8988T (cell line): Measurements from ENCODE around the gene LTBP1.
"Not testable (repeated sequence)": the region's sequence is repeated elsewhere in the genome, so short reads cannot be mapped to it uniquely, and the experiment has no call there.

ENCODE experiments used
- DNase-seq: peaks from one replicate; pipeline ENCODE4 v3.0.0; 2011

Gene LTBP1

GRCh38 chr2:32965523-32966171, 18.9 kb downstream of the LTBP1 start:
- no peak for DNase-seq

- no peak for DNase-seq
Observed at GRCh38 chr2:32969444-32970162, 22.9 kb downstream of the LTBP1 start.

GRCh38 chr2:32973772-32974171, 27.0 kb downstream of the LTBP1 start:
- not testable (repeated sequence) for DNase-seq

GRCh38 chr2:32976409-32977063, 29.8 kb downstream of the LTBP1 start:
- DNase-seq, result no peak

- no peak for DNase-seq
Observed at GRCh38 chr2:32977228-32977758, 30.5 kb downstream of the LTBP1 start.

GRCh38 chr2:32981612-32982011, 34.9 kb downstream of the LTBP1 start:
- DNase-seq, result no peak

- DNase-seq, result not testable (repeated sequence)
Observed at GRCh38 chr2:32983193-32983924, 36.6 kb downstream of the LTBP1 start.

GRCh38 chr2:32986480-32986879, 39.7 kb downstream of the LTBP1 start:
- DNase-seq, result no peak

GRCh38 chr2:32988525-32988924, 41.8 kb downstream of the LTBP1 start:
- DNase-seq, result no peak

- DNase-seq, result no peak
Observed at GRCh38 chr2:32990556-32990955, 43.8 kb downstream of the LTBP1 start.

- no peak for DNase-seq
Observed at GRCh38 chr2:32991091-32991845, 44.5 kb downstream of the LTBP1 start.

- no peak for DNase-seq
Observed at GRCh38 chr2:32993005-32993539, 46.3 kb downstream of the LTBP1 start.

GRCh38 chr2:32997705-32998104, 51.0 kb downstream of the LTBP1 start:
- no peak for DNase-seq

- no peak for DNase-seq
Observed at GRCh38 chr2:33000986-33001385, 54.2 kb downstream of the LTBP1 start.

- DNase-seq, result no peak
Observed at GRCh38 chr2:33001823-33002222, 55.1 kb downstream of the LTBP1 start.

- DNase-seq, result no peak
Observed at GRCh38 chr2:33002863-33003262, 56.1 kb downstream of the LTBP1 start.

GRCh38 chr2:33005057-33005456, 58.3 kb downstream of the LTBP1 start:
- no peak for DNase-seq

GRCh38 chr2:33008716-33009115, 62.0 kb downstream of the LTBP1 start:
- no peak for DNase-seq

- DNase-seq, result no peak
Observed at GRCh38 chr2:33009249-33009648, 62.5 kb downstream of the LTBP1 start.

- no peak for DNase-seq
Observed at GRCh38 chr2:33011373-33011772, 64.6 kb downstream of the LTBP1 start.

- no peak for DNase-seq
Observed at GRCh38 chr2:33011941-33012340, 65.2 kb downstream of the LTBP1 start.

GRCh38 chr2:33013684-33014110, 66.9 kb downstream of the LTBP1 start:
- no peak for DNase-seq
